Endodermal cell (in vitro differentiated cells): Measurements from ENCODE around the gene WDR4. TPM values are rescaled to one million over a fixed set of nuclear protein-coding genes. Genes with fewer than 3 reads are reported as not detected.
A peak's percentile ranks its signal among the peaks of the same experiment; 100 is the strongest.

Source experiments
- DNase-seq: peaks from one replicate; pipeline ENCODE4 v3.0.0-alpha.2; 2017
- H3K27ac ChIP-seq: 2 replicates; pipeline ENCODE4 v1.5.1; 2013; ENCODE audit warnings: mild to moderate bottlenecking, low read depth, low read length, moderate library complexity
- H3K27me3 ChIP-seq: 2 replicates; pipeline ENCODE4 v1.6.1; 2013; ENCODE audit warnings: mild to moderate bottlenecking, low read length, moderate library complexity; ENCODE audit not compliant: insufficient read depth, control insufficient read depth, poor library complexity, severe bottlenecking
- H3K36me3 ChIP-seq: 2 replicates; pipeline ENCODE4 v1.7.0; 2013; ENCODE audit warnings: mild to moderate bottlenecking, low read length, moderate library complexity; ENCODE audit not compliant: control insufficient read depth, insufficient read depth
- H3K4me1 ChIP-seq: one replicate; pipeline ENCODE4 v1.7.0; 2013; ENCODE audit warnings: low read length; ENCODE audit not compliant: control insufficient read depth, insufficient read depth
- H3K4me3 ChIP-seq: 2 replicates; pipeline ENCODE4 v1.5.1; 2013; ENCODE audit warnings: mild to moderate bottlenecking, low read length, moderate library complexity
- H3K9ac ChIP-seq: 2 replicates; pipeline ENCODE4 v1.6.1; 2013; ENCODE audit warnings: mild to moderate bottlenecking, low read length, moderate library complexity; ENCODE audit not compliant: poor library complexity, severe bottlenecking; ENCODE audit errors: extremely low read depth
- H3K9me3 ChIP-seq: 2 replicates; pipeline ENCODE4 v1.6.1; 2013; ENCODE audit warnings: mild to moderate bottlenecking, low read length, moderate library complexity; ENCODE audit not compliant: control insufficient read depth
- H3K27ac Mint-ChIP-seq: 2 replicates; pipeline ENCODE4 v1.8.0; 2020; ENCODE audit warnings: mixed read lengths
- H3K27me3 Mint-ChIP-seq: 2 replicates; pipeline ENCODE4 v1.8.0; 2021; ENCODE audit warnings: mild to moderate bottlenecking, mixed read lengths; ENCODE audit not compliant: insufficient read depth
- H3K36me3 Mint-ChIP-seq: 2 replicates; pipeline ENCODE4 v1.8.0; 2020; ENCODE audit warnings: low read depth, mixed read lengths
- H3K4me1 Mint-ChIP-seq: 2 replicates; pipeline ENCODE4 v1.8.0; 2020; ENCODE audit warnings: mixed read lengths
- H3K4me3 Mint-ChIP-seq: 2 replicates; pipeline ENCODE4 v1.8.0; 2020; ENCODE audit warnings: mild to moderate bottlenecking, moderate library complexity, mixed read lengths
- H3K9me3 Mint-ChIP-seq: 2 replicates; pipeline ENCODE4 v1.8.0; 2020; ENCODE audit warnings: mild to moderate bottlenecking, mixed read lengths
- CTCF ChIP-seq: fragments of 200-600 bp; sonication (generic); conservative IDR thresholded peaks from 2 replicates; pipeline ENCODE4 v1.5.0; 2021; ENCODE audit warnings: antibody characterized with exemption, mild to moderate bottlenecking
- WGBS, 2 experiments: methylation state at CpG; one replicate each; pipeline versions ENCODE4 v1.1.5 to v1.1.7; 2013; ENCODE audit warnings: missing lambda C conversion rate in 2 of 2, mixed read lengths in 1 of 2; ENCODE audit not compliant: insufficient coverage in 1 of 2, insufficient read length in 1 of 2; 5-methylcytosine and 5-hydroxymethylcytosine counted together
- total RNA-seq, 2 donors: library from RNA; stranded (reverse); fragmentation: NEBNext Ultra II Directional in 1 of 2; extraction: Animal tissue kit (Norgen Biotek cat#: 25700) in 1 of 2; gene quantifications; 2 replicates in 1 of 2; 3 replicates in 1 of 2; pipeline ENCODE4 v1.2.1, GENCODE V29; 2021

The WDR4 gene
- total RNA-seq, 2 donors from 2014 or later: 26.7 to 33.5 TPM

- no peaks in the 10 kb centered on the region for H3K27me3 ChIP-seq
- no peak overlapping the region for H3K9ac ChIP-seq
- H3K36me3 Mint-ChIP-seq: peaks cover 88% of the 10 kb centered on the region
- H3K36me3 ChIP-seq: peaks cover 84% of the 10 kb centered on the region
- H3K9me3 ChIP-seq: no peaks in the 10 kb centered on the region
- peak overlapping the region; percentile 39 for H3K27ac Mint-ChIP-seq
- H3K4me3 Mint-ChIP-seq: no peak overlapping the region
- WGBS, 2 experiments: 90 to 91% methylated on average over 15 to 18 of the region's 18 CpGs
- H3K9me3 Mint-ChIP-seq: no peaks in the 10 kb centered on the region
- peak; percentile 37 for DNase-seq
- H3K4me3 ChIP-seq: no peak overlapping the region
- no peaks in the 10 kb centered on the region for H3K27me3 Mint-ChIP-seq
- no peaks in the 10 kb centered on the region for H3K4me1 ChIP-seq
- TF ChIP-seq CTCF: no peak
- no peak overlapping the region for H3K27ac ChIP-seq
- H3K4me1 Mint-ChIP-seq: no peaks in the 10 kb centered on the region
These were observed 32.2 kb downstream of the WDR4 start for GRCh38 chr21:42847051-42847707.

DNA sequence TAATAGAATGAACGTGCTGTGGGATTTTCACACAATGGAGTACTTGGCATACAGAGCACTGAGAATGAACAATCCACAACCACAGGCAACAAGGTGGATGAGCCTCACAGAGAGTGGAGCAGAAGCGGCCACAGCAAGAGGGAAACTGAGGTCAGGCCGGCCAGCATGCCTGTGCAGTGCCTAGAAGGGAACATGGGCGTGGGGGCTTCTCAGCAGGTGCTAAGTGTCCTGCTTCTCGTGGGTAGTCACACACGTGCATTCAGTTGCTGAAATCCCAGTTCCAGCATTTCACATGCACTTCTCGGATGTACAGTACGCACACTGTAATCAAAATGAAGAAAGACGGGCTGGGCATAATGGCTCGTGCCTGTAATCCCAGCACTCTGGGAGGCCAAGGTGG lies 33.1 kb downstream of the WDR4 start:
- no peaks in the 10 kb centered on the region for H3K9me3 Mint-ChIP-seq
- H3K4me1 Mint-ChIP-seq: no peaks in the 10 kb centered on the region
- Histone ChIP-seq H3K9ac (no peak overlapping the region), H3K36me3 (peaks cover 81% of the 10 kb centered on the region), H3K4me3 (no peak overlapping the region), H3K27me3 (no peaks in the 10 kb centered on the region), H3K4me1 (no peaks in the 10 kb centered on the region), H3K9me3 (no peaks in the 10 kb centered on the region), H3K27ac (no peak overlapping the region)
- H3K36me3 Mint-ChIP-seq: peaks cover 82% of the 10 kb centered on the region
- no peak overlapping the region for H3K4me3 Mint-ChIP-seq
- H3K27ac Mint-ChIP-seq: no peak overlapping the region
- H3K27me3 Mint-ChIP-seq: no peaks in the 10 kb centered on the region
- WGBS, 2 experiments: 94 to 98% methylated on average over 9 to 10 of the region's 10 CpGs
- TF ChIP-seq CTCF: no peak
- DNase-seq: no peak

DNA sequence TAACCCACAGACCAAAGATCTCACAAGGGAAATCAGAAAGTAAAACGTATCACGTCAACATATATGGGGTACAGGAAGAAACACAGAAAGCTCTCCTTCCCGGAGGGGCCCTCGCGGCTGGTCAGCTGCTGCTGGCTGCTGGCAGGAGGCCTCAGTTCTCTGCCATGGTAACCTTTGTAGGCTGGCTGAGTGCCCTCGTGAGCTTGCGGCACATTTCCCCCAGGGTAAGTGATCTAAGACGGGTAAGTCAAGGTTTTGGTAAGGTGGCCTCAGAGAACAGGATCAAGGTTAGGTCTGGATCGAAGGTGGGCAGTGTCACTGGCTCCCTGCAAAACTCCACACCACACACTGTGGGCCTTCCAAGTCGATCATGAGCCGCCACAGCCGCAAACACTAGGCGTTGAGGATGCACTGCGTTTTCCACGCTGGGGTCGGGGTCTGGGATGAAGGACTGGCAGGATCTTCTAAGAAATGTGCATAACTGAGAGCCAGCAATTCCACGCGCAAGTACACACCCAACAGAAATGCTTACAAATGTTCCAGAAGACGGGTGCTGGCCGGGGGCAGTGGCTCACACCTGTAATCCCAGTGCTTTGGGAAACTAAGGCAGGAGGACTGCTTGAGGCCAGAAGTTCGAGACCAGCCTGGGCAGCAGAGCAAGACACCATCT lies 33.9 kb downstream of the WDR4 start:
- TF ChIP-seq CTCF: no peak
- H3K36me3 Mint-ChIP-seq: peaks cover 74% of the 10 kb centered on the region
- no peak overlapping the region for H3K27ac Mint-ChIP-seq
- no peak overlapping the region for H3K4me3 ChIP-seq
- H3K27me3 ChIP-seq: no peaks in the 10 kb centered on the region
- DNase-seq: peak; percentile 33
- no peak overlapping the region for H3K27ac ChIP-seq
- no peaks in the 10 kb centered on the region for H3K4me1 Mint-ChIP-seq
- H3K9me3 Mint-ChIP-seq: no peaks in the 10 kb centered on the region
- peaks cover 81% of the 10 kb centered on the region for H3K36me3 ChIP-seq
- 94% methylated on average over 20 to 21 of the region's 21 CpGs for WGBS, 2 experiments
- H3K4me3 Mint-ChIP-seq: no peak overlapping the region
- H3K27me3 Mint-ChIP-seq: no peaks in the 10 kb centered on the region
- H3K9me3 ChIP-seq: no peaks in the 10 kb centered on the region
- no peaks in the 10 kb centered on the region for H3K4me1 ChIP-seq
- no peak overlapping the region for H3K9ac ChIP-seq
